Activated T-cell treated with anti-CD3 and anti-CD28 coated beads, Interleukin-2, amount 50 U/mL, for 24 hours (primary cell): ENCODE data around the gene ADAMTS9.

Experiments used
- DNase-seq: peaks from one replicate; pipeline ENCODE4 v3.0.0-alpha.2; 2020
- H3K27ac Mint-ChIP-seq: 2 replicates; pipeline ENCODE4 v1.8.0; 2020; ENCODE audit warnings: mild to moderate bottlenecking, mixed read lengths
- H3K27me3 Mint-ChIP-seq: 2 replicates; pipeline ENCODE4 v1.8.0; 2020; ENCODE audit warnings: mixed read lengths
- H3K36me3 Mint-ChIP-seq: 2 replicates; pipeline ENCODE4 v1.8.0; 2020; ENCODE audit warnings: low read depth, mixed read lengths
- H3K4me1 Mint-ChIP-seq: 2 replicates; pipeline ENCODE4 v1.8.0; 2020; ENCODE audit warnings: low read depth, mixed read lengths
- H3K4me3 Mint-ChIP-seq: 2 replicates; pipeline ENCODE4 v1.8.0; 2020; ENCODE audit warnings: mild to moderate bottlenecking, moderate library complexity, mixed read lengths
- H3K9me3 Mint-ChIP-seq: 2 replicates; pipeline ENCODE4 v1.8.0; 2020; ENCODE audit warnings: mixed read lengths

The ADAMTS9 gene

DNA sequence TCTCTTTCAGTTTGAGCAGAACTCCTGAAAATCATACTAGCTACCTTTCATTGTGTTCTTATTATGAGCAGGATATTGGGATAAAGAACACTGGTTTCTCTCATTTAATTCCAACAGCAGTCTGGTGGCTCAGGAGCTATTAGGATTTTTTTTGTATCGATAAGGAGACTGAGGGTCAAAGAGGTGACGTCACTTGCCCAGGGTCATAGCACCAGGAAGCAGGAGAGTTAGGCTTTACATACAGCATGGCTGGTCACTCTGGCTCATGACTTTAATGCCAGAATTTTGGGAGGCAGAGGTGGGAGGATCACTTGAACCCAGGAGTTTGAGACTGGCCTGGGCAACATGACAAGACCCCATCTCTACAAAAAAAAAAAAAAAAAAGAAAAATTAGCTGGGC lies 113.6 kb downstream of the ADAMTS9 start:
- H3K4me3 Mint-ChIP-seq, result no peak overlapping the region
- no peak for DNase-seq
- no peaks in the 10 kb centered on the region for H3K9me3 Mint-ChIP-seq
- no peak overlapping the region for H3K27ac Mint-ChIP-seq
- no peaks in the 10 kb centered on the region for H3K4me1 Mint-ChIP-seq
- no peaks in the 10 kb centered on the region for H3K27me3 Mint-ChIP-seq
- no peaks in the 10 kb centered on the region for H3K36me3 Mint-ChIP-seq

DNA sequence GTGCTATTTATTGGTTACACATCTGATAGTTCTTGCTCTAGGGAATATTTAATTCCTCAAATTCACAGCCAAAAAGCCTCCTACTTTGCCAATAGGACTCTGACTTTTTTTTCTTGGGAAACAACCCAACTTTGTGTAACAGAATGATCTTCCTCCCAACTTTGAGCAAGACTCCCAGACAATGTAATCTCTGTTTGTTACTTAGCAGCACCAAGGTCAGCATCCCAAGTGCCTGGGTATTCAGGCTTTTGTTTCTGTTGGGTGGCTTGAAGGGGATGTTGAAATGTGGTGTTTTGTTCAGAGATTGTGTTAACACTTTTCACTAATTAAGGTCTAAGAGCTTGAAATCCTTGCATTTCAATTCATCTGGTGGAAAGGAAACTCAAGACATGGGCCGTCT lies 115.8 kb downstream of the ADAMTS9 start:
- H3K27ac Mint-ChIP-seq, result no peak overlapping the region
- no peaks in the 10 kb centered on the region for H3K9me3 Mint-ChIP-seq
- H3K4me3 Mint-ChIP-seq, result no peak overlapping the region
- no peaks in the 10 kb centered on the region for H3K4me1 Mint-ChIP-seq
- no peak for DNase-seq
- H3K36me3 Mint-ChIP-seq, result no peaks in the 10 kb centered on the region
- H3K27me3 Mint-ChIP-seq, result peaks cover 3% of the 10 kb centered on the region

DNA sequence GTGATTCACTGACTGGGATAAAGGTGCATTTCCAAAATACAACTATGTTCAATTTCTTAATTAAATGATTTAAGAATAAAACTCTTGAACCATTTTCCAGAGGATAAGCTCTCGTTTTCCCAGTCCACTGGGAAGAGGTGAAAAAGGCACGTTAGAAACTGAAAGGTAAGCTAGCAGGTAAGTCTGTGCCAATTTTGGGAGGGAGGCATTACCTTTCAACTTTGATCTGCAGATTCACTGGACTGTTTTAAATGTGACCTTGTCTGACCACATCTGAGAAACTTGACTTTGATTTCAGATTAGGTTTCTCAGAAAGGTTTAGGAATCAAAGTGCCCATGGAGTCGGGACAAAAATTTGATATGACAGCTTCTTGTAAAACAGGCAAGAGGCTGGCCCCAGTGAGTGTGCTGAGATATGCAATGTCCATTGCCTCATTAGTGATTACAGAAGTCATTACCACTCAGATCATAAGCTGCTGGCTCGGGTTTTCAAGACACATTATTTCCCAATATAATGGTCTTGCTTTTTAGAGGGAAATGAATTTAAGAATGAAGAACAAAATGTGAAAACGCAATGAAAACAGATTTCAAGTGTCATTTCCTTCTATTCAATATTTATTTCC lies 118.8 kb downstream of the ADAMTS9 start:
- Mint-ChIP-seq H3K9me3 (no peaks in the 10 kb centered on the region), H3K27me3 (peaks cover 3% of the 10 kb centered on the region), H3K27ac (no peak overlapping the region), H3K36me3 (no peaks in the 10 kb centered on the region), H3K4me1 (no peaks in the 10 kb centered on the region), H3K4me3 (no peak overlapping the region)
- no peak for DNase-seq

DNA sequence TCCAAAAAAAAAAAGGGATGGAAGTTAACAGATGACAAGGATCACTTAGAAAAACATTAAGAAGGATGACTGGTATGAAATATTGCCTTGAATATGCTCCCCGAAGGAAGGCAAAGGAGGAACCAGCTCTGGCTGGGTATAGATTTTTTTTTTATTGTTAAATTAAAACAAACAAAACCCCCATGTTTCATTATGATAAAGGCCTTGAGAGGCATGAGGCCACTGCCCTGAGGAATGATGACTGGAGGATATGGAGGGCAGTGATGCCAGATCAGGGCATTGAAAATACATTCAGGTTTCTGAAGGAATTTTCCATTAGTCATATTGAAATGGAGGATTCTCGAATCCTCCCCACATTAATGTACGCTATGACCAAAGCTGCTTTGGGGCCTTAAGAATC lies 120.9 kb downstream of the ADAMTS9 start:
- H3K36me3 Mint-ChIP-seq, result no peaks in the 10 kb centered on the region
- no peak overlapping the region for H3K27ac Mint-ChIP-seq
- peaks cover 3% of the 10 kb centered on the region for H3K27me3 Mint-ChIP-seq
- no peak for DNase-seq
- no peaks in the 10 kb centered on the region for H3K9me3 Mint-ChIP-seq
- H3K4me1 Mint-ChIP-seq, result no peaks in the 10 kb centered on the region
- no peak overlapping the region for H3K4me3 Mint-ChIP-seq

DNA sequence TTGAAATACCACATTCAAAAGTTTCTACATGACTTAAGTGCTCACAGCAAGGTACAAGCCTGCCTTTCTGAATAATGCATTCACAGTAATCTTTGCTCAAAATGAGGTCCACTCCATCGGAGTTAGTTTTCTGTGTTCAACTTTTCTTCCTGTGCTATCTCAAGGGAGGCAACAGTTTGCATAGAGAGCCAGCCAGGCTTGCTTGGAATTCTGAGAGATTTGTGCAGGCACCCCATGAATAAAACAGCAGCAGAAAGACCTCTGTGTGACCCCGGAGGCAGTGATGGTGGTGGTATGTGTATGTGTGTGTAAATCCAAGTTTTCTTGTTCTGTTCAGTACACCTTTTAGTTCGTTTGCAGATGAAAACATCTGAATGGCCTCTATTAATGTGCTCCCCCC lies 124.0 kb downstream of the ADAMTS9 start:
- Mint-ChIP-seq H3K27ac (no peak overlapping the region), H3K9me3 (no peaks in the 10 kb centered on the region), H3K27me3 (peaks cover 3% of the 10 kb centered on the region), H3K36me3 (no peaks in the 10 kb centered on the region), H3K4me3 (no peak overlapping the region), H3K4me1 (no peaks in the 10 kb centered on the region)
- DNase-seq, result no peak

DNA sequence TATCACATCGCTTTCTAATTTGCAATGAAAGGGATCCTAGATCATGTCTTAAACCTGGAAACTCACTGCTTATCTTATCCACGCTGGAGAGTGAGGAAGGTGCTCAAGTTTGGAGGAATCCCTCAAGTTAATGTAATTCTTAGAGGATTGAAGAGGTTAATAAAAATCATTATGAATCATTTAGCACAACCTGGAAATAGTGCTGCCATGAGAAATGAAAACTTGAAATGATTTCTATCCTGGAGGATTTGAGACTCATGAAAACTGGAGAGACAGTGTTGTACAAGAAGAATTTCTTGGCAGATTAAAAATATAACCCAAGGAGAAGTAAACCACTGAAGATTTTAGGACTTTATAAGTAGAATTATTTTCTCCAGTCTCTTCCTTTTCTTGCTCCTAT lies 125.9 kb downstream of the ADAMTS9 start:
- H3K27ac Mint-ChIP-seq, result no peak overlapping the region
- no peaks in the 10 kb centered on the region for H3K27me3 Mint-ChIP-seq
- H3K36me3 Mint-ChIP-seq, result no peaks in the 10 kb centered on the region
- no peaks in the 10 kb centered on the region for H3K4me1 Mint-ChIP-seq
- no peak overlapping the region for H3K4me3 Mint-ChIP-seq
- H3K9me3 Mint-ChIP-seq, result no peaks in the 10 kb centered on the region
- DNase-seq, result no peak

DNA sequence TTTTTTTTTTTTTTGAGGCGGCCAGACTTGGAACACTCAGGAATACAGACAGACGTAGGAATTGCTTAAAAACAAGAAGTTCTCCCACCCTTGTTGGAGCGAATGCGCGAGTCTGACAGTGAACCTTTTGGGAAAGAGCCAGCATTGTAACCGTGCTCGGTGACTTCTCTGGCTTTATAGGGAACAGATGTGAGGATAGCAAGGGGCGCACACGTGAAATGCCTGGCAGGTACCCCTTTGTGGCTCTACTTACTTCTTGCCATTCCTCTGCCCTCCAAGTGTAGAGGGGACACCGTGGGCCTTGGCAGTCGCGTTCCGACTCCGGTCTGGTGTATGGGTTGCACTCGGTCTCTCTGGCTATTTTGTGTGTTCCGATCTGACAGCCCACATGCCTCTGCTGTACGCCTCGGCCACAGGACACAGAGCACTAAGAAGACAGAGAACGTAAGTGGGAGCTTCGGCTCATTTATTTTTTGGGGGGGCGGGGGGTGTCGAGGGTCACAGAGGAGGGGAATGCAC lies 126.4 kb downstream of the ADAMTS9 start:
- H3K36me3 Mint-ChIP-seq, result no peaks in the 10 kb centered on the region
- no peaks in the 10 kb centered on the region for H3K4me1 Mint-ChIP-seq
- no peak overlapping the region for H3K4me3 Mint-ChIP-seq
- H3K27me3 Mint-ChIP-seq, result no peaks in the 10 kb centered on the region
- no peak overlapping the region for H3K27ac Mint-ChIP-seq
- no peaks in the 10 kb centered on the region for H3K9me3 Mint-ChIP-seq
- DNase-seq, result no peak

DNA sequence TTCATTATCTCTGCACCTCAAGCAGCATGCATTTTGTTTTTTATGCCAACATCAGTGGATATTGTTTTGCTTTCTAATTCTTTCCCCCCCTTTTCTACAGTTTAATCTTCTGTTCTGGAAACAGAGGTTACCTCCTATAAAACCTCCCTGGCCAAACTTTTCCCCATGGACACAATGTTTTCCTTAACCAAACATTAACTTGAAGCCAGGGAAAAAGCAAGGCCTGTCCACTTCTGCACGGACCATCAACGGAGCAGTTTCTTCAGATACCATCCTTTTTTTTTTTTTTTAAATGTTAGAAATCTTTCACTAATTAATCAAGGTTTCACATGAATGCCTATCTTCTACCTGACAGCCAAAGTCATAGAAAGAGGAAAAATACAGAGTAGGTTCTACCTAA lies 127.0 kb downstream of the ADAMTS9 start:
- Mint-ChIP-seq H3K4me3 (no peak overlapping the region), H3K4me1 (no peaks in the 10 kb centered on the region)
- no peak for DNase-seq

DNA sequence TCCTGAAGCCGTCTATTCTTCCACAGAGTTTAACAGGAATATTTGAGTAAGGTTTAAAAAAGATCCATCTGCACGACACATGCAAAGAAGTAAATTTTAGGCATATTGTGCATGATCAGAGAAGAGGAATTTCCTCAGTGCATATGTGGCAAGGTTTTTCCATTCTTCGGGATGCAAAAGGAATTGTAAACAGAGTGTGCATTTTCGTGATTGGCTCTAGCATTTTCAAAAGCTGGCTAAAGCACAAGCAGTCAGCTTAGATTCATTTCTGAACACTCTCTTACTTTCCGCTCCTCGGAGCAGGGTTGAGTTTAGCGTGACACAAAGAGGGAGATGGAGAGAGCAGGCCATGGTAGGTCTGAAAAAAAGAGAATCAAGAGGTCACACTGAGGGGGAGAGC lies 128.2 kb downstream of the ADAMTS9 start:
- H3K27ac Mint-ChIP-seq, result no peak overlapping the region
- no peaks in the 10 kb centered on the region for H3K27me3 Mint-ChIP-seq
- no peak overlapping the region for H3K4me3 Mint-ChIP-seq
- no peak for DNase-seq
- H3K4me1 Mint-ChIP-seq, result no peaks in the 10 kb centered on the region
- no peaks in the 10 kb centered on the region for H3K36me3 Mint-ChIP-seq
- no peaks in the 10 kb centered on the region for H3K9me3 Mint-ChIP-seq

More for the DNA sequence above, 127.0 kb downstream of the ADAMTS9 start:
- Mint-ChIP-seq H3K9me3 (no peaks in the 10 kb centered on the region), H3K27me3 (no peaks in the 10 kb centered on the region), H3K27ac (no peak overlapping the region), H3K36me3 (no peaks in the 10 kb centered on the region)

DNA sequence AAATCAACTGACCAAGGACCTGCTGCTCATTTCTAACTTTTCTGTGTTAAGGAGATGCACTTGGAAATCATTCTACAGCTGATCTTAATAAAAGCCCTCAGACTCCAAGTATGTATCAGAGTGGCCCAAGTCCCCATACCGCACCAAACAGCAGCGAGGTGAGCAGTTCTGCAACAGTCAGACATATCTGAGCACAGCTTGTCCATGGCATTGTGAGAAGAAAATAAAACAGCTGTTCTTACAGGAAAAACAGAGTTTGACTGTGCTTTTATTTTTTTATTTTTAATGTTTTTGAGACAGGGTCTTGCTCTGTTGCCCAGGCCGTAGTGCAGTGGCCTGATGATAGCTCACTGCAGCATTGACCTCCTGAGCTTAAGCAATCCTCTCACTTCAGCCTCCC lies 131.8 kb downstream of the ADAMTS9 start:
- no peak for DNase-seq
- H3K4me1 Mint-ChIP-seq, result no peaks in the 10 kb centered on the region
- H3K4me3 Mint-ChIP-seq, result no peak overlapping the region
- no peaks in the 10 kb centered on the region for H3K27me3 Mint-ChIP-seq
- H3K9me3 Mint-ChIP-seq, result no peaks in the 10 kb centered on the region
- H3K27ac Mint-ChIP-seq, result no peak overlapping the region
- H3K36me3 Mint-ChIP-seq, result no peaks in the 10 kb centered on the region

DNA sequence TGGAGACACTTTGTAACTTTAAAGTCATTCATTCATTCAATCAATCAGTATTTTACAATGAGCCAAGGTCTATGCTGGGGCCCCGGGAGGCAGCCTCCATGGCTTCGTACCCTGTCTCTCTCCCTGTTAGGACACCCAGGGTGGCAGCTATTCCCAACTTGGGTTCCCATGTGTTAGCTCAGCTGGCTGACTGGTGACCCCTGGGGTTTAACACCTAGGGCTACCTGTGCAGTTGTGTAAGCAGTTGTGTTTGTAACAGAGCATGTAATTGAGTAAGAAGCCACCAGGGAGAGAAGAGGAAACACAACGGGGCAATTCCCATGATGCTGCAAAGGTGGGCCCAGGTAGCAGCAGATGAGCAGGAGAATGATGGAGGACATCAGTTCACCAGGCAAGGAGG lies 132.4 kb downstream of the ADAMTS9 start:
- Mint-ChIP-seq H3K27ac (no peak overlapping the region), H3K4me3 (no peak overlapping the region), H3K4me1 (no peaks in the 10 kb centered on the region), H3K36me3 (no peaks in the 10 kb centered on the region), H3K27me3 (no peaks in the 10 kb centered on the region), H3K9me3 (no peaks in the 10 kb centered on the region)
- no peak for DNase-seq

DNA sequence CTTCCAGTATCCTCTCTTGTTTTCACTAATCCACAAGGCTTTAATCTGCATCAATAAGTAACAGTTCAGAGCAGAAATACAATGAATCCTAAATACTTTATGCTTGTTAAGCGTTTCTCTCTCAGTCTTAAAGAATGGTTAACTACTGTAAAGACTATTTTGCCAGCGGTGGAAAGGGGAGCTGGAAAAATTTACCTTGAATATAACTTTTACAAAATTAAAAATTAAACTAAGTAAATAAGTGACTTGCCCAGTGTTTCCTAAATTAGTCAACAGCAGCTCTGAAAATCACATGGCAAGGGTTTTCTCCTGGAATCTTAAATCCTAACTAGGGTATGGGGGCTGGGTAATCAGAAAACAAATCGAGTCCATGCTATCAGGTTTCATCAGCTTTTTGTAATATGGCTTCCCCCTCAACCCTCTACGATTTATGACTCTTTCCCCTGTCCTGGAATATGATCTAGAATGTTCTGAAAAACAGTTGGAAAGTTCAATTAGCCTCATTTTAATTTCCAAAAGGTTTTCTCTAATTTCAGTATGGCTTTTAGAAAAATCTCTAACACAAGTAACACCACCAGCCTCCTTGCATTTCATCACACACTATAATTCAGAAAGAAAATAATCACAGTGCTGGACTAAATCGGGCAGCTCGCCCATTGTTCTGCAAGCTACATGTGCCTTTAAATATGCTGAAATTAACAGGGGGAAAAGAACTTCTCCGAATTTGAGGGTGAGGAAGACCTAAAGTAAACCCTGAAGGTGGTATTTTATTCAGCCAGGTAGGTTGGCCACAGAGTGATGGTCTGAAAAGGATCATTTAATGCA lies 133.5 kb downstream of the ADAMTS9 start:
- Mint-ChIP-seq H3K9me3 (no peaks in the 10 kb centered on the region), H3K4me1 (no peaks in the 10 kb centered on the region), H3K36me3 (no peaks in the 10 kb centered on the region), H3K4me3 (no peak overlapping the region), H3K27ac (no peak overlapping the region), H3K27me3 (no peaks in the 10 kb centered on the region)
- no peak for DNase-seq

DNA sequence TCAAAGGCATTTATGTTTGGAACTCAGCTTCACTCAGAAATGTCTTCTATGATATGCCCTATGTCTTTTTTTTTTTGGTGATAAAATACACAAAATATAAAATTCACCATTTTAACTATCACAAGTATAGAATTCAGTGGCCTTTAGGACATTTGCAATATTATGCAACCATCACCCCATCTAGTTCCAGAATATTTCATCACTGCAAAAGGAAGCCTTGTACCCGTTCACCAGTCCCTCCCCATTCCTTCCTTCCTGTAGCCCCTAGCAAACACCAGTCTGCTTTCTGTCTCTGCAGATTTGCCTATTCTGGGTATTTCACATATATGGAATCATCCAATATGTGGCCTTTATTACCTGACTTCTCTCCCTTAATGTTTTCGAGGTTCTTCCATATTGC lies 134.8 kb downstream of the ADAMTS9 start:
- Mint-ChIP-seq H3K36me3 (no peaks in the 10 kb centered on the region), H3K4me1 (no peaks in the 10 kb centered on the region), H3K27ac (no peak overlapping the region), H3K9me3 (no peaks in the 10 kb centered on the region), H3K4me3 (no peak overlapping the region), H3K27me3 (no peaks in the 10 kb centered on the region)
- DNase-seq, result no peak

DNA sequence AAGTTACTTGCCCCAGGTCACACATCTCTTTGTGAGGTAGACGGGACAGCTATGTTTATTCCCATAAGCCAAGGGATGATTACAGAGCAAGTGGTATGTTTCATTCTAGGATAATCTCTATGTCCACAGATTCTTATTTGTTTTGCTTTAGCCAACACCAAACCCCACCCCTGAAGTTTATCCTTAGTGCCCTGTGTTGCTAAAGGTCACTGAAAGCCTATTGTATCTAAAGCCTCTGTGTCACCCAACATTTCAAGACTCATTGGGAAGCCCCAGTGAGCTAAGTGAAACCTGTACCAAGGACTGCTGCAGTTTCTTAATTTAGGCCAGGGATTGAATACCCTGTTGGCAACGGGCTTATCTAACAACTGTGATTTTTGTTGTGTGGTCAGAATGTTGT lies 135.6 kb downstream of the ADAMTS9 start:
- Mint-ChIP-seq H3K9me3 (no peaks in the 10 kb centered on the region), H3K4me3 (no peak overlapping the region), H3K27ac (no peak overlapping the region), H3K4me1 (no peaks in the 10 kb centered on the region), H3K36me3 (no peaks in the 10 kb centered on the region), H3K27me3 (no peaks in the 10 kb centered on the region)
- DNase-seq, result no peak

DNA sequence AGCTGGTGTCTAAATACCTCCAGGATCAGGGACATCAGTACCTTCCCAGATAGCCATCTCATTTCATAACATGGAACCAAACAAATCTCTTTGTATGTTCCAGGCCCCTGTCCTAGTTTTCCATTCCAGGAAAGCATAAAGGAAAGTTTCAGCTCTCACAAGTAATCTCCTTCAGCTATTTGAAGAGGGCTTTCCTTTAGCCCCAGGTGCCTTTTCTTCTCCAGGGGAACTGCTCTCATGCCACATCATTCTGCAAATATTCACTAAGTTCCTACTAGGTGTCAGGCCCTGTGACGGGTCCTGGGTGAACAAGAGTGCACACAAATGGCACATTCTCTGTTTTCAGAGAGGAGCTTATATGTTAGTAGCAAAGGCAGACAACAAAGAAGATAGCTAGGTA lies 136.1 kb downstream of the ADAMTS9 start:
- Mint-ChIP-seq H3K9me3 (no peaks in the 10 kb centered on the region), H3K4me1 (no peaks in the 10 kb centered on the region), H3K36me3 (no peaks in the 10 kb centered on the region), H3K27me3 (no peaks in the 10 kb centered on the region), H3K4me3 (no peak overlapping the region), H3K27ac (no peak overlapping the region)
- no peak for DNase-seq
